HEK293T (cell line): Measurements from ENCODE around the gene STAT4.

Source experiments
- CTCF ChIA-PET: fragments of 350-600 bp; formaldehyde crosslinking; extraction: SDS; loops from one replicate; lab custom pipeline; 2021; ENCODE audit warnings: antibody characterized with exemption, inconsistent platforms; lab: Yijun Ruan, JAX
- POLR2A ChIA-PET: fragments of 350-600 bp; formaldehyde crosslinking; extraction: SDS; loops from one replicate; lab custom pipeline; 2020; ENCODE audit warnings: antibody characterized with exemption, inconsistent platforms; lab: Yijun Ruan, JAX
- DNase-seq: peaks from one replicate; pipeline ENCODE4 v3.0.0; 2012; ENCODE audit warnings: mixed read lengths; ENCODE audit errors: extremely low spot score
- ARNT ChIP-seq: fragments of 450-650 bp; IDR thresholded peaks from 2 replicates; pipeline ENCODE4 v1.6.1; 2017; ENCODE audit warnings: mild to moderate bottlenecking
- BHLHE40 ChIP-seq: fragments of 450-650 bp; IDR thresholded peaks from 2 replicates; pipeline ENCODE4 v1.6.1; 2016; ENCODE audit warnings: mild to moderate bottlenecking, moderate library complexity, borderline replicate concordance
- CTBP1 ChIP-seq: fragments of 450-650 bp; IDR thresholded peaks from 2 replicates; pipeline ENCODE4 v1.6.1; 2016; ENCODE audit warnings: borderline replicate concordance
- ELF4 ChIP-seq: fragments of 450-650 bp; IDR thresholded peaks from 2 replicates; pipeline ENCODE4 v1.6.1; 2017; ENCODE audit warnings: antibody characterized with exemption
- FOXA1 ChIP-seq: fragments of 450-650 bp; IDR thresholded peaks from 2 replicates; pipeline ENCODE4 v1.6.1; 2016; ENCODE audit warnings: mild to moderate bottlenecking
- FOXK2 ChIP-seq: fragments of 450-650 bp; IDR thresholded peaks from 2 replicates; pipeline ENCODE4 v1.6.1; 2016; ENCODE audit warnings: mild to moderate bottlenecking
- FOXM1 ChIP-seq: fragments of 450-650 bp; IDR thresholded peaks from 2 replicates; pipeline ENCODE4 v1.6.1; 2017; ENCODE audit warnings: mild to moderate bottlenecking, borderline replicate concordance
- HDGF ChIP-seq: fragments of 450-650 bp; IDR thresholded peaks from 2 replicates; pipeline ENCODE4 v1.6.1; 2017; ENCODE audit warnings: antibody characterized with exemption, borderline replicate concordance
- L3MBTL2 ChIP-seq: fragments of 450-650 bp; conservative IDR thresholded peaks from 2 replicates; pipeline ENCODE4 v1.6.1; 2016; ENCODE audit warnings: mild to moderate bottlenecking
- LEF1 ChIP-seq: fragments of 450-650 bp; IDR thresholded peaks from 2 replicates; pipeline ENCODE4 v1.6.1; 2017; ENCODE audit warnings: mild to moderate bottlenecking, borderline replicate concordance
- NFRKB ChIP-seq: fragments of 450-650 bp; IDR thresholded peaks from 2 replicates; pipeline ENCODE4 v1.6.1; 2016; ENCODE audit warnings: mild to moderate bottlenecking, moderate library complexity
- SP1 ChIP-seq: fragments of 450-650 bp; IDR thresholded peaks from 2 replicates; pipeline ENCODE4 v1.6.1; 2017
- SUZ12 ChIP-seq: fragments of 450-650 bp; IDR thresholded peaks from 2 replicates; pipeline ENCODE4 v1.6.1; 2016; ENCODE audit warnings: mild to moderate bottlenecking
- TARDBP ChIP-seq: fragments of 450-650 bp; IDR thresholded peaks from 2 replicates; pipeline ENCODE4 v1.6.1; 2016
- ZNF384 ChIP-seq: fragments of 450-650 bp; IDR thresholded peaks from 2 replicates; pipeline ENCODE4 v1.6.1; 2016
- TF ChIP-seq, protein P1 (sequence below): fragments of 450-650 bp; IDR thresholded peaks from 2 replicates; pipeline ENCODE4 v1.6.1; 2016

STAT4 gene

DNA sequence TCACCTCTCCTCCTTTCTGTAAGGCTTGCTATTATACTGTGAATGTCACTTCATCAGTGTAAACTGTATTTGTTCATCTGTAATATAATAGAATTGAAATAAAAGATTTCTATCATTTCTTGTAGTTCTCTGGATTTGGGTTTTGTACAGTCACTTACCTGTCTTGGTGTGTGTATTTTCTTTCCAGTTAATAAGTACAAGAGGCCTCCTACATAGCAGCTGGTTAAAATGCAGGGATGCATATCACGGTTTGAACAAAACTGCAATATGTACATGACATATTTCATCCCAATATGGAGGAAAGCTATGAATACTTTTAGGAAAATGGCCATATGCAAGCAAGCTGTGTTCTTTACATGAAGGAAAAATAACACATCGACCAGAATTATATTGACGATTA, 131.4 kb downstream of the STAT4 start:
- CTCF ChIA-PET, result no interaction called here
- no peak for TF ChIP-seq BHLHE40
- TF ChIP-seq ZNF384, result no peak
- TF ChIP-seq SUZ12, result no peak
- no peak for TF ChIP-seq TARDBP
- no peak for TF ChIP-seq FOXA1
- DNase-seq, result no peak
- POLR2A ChIA-PET, result interaction anchor here (1.1 to 1.6 kb wide), 2 partner anchors 138 to 160 kb away, joined by 3 read pairs; no protein-coding TSS in a partner anchor

DNA sequence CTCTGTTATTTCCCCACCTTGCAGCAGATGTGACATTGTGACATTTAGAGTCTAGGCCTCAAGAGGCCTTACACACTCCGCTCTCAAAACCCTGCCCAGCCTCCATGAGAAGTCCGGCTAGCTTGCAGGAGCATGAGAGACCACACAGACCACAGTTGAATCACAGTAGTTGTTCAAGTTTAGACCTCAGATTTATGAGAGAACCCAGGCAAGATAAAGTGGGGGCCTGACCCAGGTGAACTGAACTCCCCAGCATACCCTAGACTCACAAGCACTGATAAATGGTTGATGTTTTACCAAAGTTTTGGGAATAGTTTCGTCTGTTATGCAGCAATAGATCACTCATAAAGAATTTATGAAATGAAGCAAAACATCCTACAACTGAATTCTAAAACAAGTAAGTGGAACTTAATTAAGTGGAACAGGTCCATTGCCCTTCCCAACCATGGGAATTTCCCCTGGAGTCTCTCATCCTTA, 132.1 kb downstream of the STAT4 start:
- no peak for TF ChIP-seq HDGF
- DNase-seq, result no peak
- ChIA-PET CTCF (no interaction called here), POLR2A (no interaction called here)

DNA sequence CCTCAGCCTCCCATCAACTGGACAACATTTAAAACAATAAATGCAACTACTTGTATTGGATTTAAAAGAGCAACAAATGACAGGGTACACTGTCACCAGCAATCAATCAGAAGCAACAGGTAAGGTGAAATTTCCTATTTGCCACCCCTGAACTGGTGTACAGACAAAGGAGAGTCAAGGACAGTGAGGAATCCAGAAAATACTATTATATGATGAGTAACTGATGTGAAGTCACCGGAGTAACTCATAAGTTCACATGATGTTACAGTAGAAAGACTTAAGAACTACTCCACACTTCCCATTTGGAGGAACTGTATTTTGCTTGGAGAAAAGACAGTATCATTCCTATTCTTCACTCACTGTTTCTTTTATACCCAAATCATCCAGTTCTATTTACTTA, 132.7 kb downstream of the STAT4 start:
- TF ChIP-seq SUZ12 (no peak), FOXK2 (no peak), ARNT (no peak), TARDBP (no peak), LEF1 (no peak), FOXM1 (no peak), NFRKB (no peak), ZNF384 (no peak), FOXA1 (no peak), BHLHE40 (no peak), HDGF (no peak), SP1 (no peak), L3MBTL2 (no peak), ELF4 (no peak), CTBP1 (no peak)
- TF ChIP-seq, protein P1, sequence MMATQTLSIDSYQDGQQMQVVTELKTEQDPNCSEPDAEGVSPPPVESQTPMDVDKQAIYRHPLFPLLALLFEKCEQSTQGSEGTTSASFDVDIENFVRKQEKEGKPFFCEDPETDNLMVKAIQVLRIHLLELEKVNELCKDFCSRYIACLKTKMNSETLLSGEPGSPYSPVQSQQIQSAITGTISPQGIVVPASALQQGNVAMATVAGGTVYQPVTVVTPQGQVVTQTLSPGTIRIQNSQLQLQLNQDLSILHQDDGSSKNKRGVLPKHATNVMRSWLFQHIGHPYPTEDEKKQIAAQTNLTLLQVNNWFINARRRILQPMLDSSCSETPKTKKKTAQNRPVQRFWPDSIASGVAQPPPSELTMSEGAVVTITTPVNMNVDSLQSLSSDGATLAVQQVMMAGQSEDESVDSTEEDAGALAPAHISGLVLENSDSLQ, result no peak
- POLR2A ChIA-PET, result no interaction called here
- CTCF ChIA-PET, result no interaction called here
- no peak for DNase-seq

DNA sequence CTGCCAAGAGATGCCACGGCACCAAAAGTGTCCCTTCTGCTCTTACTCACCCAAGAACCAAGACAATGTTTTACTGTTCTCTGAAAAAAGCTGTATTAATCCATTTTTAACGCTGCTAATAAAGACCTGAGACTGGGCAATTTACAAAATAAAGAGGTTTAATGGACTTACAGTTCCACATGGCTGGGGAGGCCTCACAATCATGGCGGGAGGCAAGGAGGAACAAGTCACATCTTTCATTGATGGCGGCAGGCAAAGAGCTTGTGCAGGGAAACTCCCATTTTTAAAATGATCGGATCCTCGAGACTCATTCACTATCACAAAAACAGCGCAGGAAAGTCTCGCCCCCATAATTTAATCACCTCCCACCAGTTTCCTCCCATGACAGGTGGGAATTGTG, 135.0 kb downstream of the STAT4 start:
- CTCF ChIA-PET, result no interaction called here
- TF ChIP-seq ZNF384, result no peak
- no peak for TF ChIP-seq FOXK2
- TF ChIP-seq HDGF, result no peak
- no peak for TF ChIP-seq SUZ12
- TF ChIP-seq FOXM1, result no peak
- TF ChIP-seq BHLHE40, result no peak
- TF ChIP-seq ARNT, result no peak
- no peak for TF ChIP-seq ELF4
- TF ChIP-seq, protein P1, result no peak
- TF ChIP-seq L3MBTL2, result no peak
- no peak for TF ChIP-seq LEF1
- TF ChIP-seq SP1, result no peak
- POLR2A ChIA-PET, result no interaction called here
- no peak for DNase-seq

DNA sequence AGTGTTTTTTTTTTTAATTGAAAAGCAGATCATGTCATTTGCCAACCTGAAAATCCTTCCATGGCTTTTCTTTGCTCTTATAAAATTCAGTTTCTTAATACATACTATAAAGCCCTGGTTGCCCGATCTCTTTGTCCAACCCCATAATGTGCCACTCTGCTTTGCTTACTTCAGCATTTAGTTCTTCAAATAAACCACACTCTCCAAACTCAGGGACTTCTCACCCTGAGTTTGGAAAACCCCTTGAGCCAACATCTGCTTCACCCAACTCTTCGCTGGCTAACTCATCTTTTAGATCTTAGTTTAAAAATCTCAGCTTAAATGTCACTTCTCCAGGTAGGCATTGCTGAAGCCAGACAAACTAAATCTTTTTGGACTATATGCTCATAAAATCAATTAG, 135.6 kb downstream of the STAT4 start:
- CTCF ChIA-PET, result no interaction called here
- DNase-seq, result no peak
- POLR2A ChIA-PET, result no interaction called here
- TF ChIP-seq CTBP1 (no peak), FOXK2 (no peak), FOXM1 (no peak), ZNF384 (no peak), NFRKB (no peak), ELF4 (no peak), FOXA1 (no peak), HDGF (no peak), L3MBTL2 (no peak), ARNT (no peak), TARDBP (no peak), BHLHE40 (no peak), SUZ12 (no peak)
- TF ChIP-seq, protein P1, result no peak

DNA sequence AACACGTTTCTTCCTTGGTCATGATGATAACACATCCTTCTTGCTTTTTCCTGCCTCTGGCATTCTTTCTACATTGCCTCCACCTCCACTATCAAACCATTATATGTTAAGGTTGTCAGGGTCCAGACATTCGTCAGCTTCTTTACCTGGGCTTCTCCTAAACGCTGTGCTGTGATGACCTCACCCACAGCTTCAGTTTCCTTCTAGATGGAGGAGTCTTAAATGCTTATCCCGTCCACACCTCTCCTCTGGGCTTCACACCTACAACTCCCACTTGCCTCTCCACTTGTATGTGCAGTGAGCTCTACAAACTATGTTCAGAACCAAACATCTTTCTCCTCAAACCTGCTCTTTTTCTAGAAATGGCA, 136.2 kb downstream of the STAT4 start:
- no peak for TF ChIP-seq FOXK2
- POLR2A ChIA-PET, result interaction anchor here (0.8 to 1.5 kb wide), 5 partner anchors 9 to 33 kb away, joined by 3 to 8 read pairs (median 4); no protein-coding TSS in a partner anchor
- CTCF ChIA-PET, result no interaction called here
- no peak for DNase-seq

DNA sequence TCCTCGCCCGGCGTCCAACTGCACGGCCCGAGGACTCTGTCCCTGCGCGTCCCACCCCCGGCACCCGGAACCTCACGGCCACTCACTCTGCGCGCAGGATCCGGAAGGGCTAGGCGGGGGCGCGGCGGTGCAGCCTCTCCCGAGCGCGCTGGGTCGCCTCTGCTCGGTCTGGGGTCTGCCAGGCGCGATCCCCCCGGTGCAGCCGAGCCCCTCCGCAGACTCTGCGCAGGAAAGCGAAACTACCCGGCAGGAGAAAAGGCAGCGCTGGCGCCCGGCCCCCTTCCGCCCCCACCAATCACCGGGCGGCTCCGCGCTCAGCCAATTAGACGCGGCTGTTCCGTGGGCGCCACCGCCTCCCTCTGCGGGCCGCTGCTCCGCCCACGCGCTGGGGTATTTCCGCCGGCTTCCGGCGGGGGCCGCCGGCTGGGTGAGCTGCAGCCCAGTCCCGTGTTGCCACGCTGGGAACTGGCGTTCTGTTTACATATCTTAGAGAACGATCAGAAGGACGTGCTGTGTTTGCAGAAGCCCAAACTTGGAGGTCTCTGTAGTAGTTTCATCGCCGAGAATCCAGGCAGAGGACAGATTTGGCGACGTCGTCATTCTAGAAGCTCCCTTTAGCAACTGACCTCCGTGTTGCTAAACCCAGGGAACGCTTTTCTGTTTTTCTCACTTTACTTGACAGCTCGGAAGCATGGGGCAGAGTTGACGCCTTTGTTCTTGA, 136.7 kb downstream of the STAT4 start, which contains the start of gene STAT1:
TSS of gene STAT1 (minus strand) at position 240 of the 721 bp plus-strand sequence. CDS start 4,168 bp downstream, outside the sequence.
- no peak for TF ChIP-seq TARDBP
- peak; percentile 97 for TF ChIP-seq L3MBTL2
- TF ChIP-seq, protein P1, result no peak
- no peak for TF ChIP-seq ARNT
- TF ChIP-seq FOXK2, result no peak
- TF ChIP-seq ELF4, result peak; percentile 40
- TF ChIP-seq HDGF, result no peak
- no peak for TF ChIP-seq NFRKB
- POLR2A ChIA-PET, result interaction anchor here (0.7 to 1.5 kb wide), 6 partner anchors 9 to 32 kb away, joined by 3 to 8 read pairs (median 4); no protein-coding TSS in a partner anchor
- DNase-seq, result peak; percentile 95
- CTCF ChIA-PET, result no interaction called here
